Measurements from ENCODE around the gene CPNE5.
A peak's percentile ranks its signal among the peaks of the same experiment; 100 is the strongest.
"Not testable (repeated sequence)": the region's sequence is repeated elsewhere in the genome, so short reads cannot be mapped to it uniquely, and the experiment has no call there.

CPNE5 gene

DNA sequence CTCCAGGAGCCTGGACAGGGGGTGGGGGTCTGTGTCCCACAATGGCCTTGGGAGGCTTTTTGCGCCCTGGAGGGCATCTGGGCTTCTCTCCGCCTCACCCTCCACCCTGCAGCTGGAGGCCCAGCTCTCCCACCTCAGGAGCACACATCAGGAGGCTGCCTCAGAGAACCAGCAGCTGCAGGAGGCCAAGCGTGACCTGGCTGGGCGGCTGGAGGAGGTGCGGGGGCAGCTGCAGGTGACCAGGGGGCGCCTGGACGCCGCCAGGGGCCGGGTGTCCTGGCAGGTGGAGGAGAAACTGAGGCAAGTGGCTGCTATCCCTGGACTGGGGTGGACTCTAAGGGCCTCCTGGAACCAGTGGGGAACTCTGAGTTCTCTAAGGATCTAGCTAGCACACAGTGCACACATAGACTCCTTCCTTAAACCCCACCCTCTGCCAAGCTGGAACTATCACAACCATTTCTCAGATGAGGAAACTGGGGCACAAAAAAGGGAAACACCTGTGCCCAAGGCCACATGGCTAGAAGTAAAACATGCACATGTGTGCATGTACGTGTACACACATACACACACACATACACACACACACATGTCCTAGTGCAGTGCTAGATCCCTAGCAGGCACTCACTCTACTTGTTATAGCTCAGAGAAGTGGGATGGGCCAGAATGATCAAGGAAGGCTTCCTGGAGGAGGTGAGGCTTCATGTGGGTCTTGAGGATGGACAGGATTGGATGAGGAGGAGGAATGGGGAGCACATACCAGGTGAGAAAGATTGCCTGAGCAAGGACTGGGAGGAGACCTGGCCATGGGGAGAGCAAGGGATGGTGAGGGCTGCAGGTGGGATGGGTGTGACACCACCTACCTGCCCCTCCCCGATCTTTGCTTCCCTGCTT is 118.7 kb downstream of the CPNE5 start:
- DNase-seq, result peak; percentile 48

- no peak for DNase-seq
Observed at GRCh38 chr6:36719126-36719525, 120.1 kb downstream of the CPNE5 start.

DNA sequence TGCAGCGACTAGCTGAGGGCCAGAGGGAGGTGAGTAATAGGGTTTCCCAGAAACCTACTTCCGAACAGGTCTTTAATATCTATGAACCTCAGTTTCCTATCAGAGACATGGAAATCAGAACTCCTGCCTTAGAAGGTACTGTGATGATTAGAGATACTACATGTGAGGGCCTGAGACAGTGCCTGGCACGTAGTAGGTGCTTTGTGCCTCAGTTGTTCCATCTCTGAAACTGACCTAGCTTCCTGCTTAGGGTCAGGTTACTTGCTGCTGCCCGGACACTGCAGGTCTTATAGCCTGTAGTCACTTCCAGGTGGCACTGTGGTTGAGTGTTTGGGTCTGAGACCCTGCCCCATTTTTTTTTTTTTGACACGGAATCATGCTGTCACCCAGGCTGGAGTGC is 120.7 kb downstream of the CPNE5 start:
- DNase-seq, result no peak

DNA sequence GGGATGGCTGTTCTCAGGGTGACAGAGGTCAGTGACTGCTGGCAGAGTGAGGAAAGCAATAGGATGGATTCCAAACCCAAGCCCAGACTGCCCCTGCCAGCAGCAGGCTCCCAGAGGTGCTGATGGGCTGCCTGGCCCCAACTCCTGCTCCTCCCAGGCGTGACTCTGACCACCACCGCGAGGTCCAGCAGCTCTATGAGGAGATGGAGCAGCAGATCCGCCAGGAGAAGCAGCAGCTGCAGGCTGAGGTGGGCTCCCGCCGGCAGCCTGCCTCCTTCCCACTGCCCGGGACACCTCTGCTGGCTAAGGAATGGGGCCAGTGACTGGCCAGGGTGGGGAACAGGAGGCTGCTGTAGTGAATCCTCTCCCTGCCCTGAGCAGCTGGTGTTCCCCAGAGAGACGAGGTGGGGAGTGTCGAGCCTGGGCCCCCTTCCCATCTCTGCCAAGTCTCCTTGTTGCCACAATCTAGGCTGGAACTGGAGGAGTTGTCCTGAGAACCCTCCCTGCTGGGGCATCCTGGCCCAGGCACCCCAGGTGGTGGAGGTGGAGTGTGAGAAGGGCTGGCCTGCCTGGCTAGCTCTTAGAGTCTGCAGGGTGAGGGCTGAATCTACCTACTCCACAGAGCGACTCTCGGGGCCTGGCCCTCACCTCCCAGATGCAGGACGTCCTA is 121.2 kb downstream of the CPNE5 start:
- DNase-seq, result no peak

- DNase-seq, result no peak
Observed at GRCh38 chr6:36717231-36717825, 121.9 kb downstream of the CPNE5 start.

DNA sequence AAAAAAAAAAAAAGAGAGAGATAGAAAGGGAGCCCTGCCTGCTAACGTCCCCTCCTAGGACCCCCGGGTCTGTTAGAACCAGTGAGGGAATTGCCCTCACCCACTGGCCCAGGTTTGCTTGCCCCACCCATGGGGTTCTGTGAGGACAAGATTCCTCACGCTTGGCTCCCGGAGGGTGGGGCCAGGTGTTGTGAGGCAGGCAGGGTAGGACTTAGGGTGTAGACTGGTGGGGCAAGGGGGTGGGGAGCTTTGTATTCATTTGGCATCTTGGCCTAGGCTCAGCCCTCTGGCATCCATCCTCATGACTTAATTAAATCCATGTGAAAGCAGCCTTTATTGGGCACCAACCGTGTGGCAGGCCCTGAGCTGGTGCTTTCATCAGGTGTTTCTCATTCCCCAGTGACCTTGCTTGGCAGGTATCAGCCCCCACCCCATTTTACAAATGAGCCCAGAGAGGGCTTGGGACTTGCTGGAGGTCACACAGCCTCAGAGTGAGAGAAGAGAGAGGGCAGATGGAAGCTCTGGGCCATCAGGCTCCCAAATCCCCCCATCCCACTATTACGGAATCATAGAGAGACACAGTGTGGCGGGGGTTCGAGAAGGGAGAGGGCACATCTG is 122.7 kb downstream of the CPNE5 start:
- no peak for DNase-seq

GRCh38 chr6:36715469-36715868 is 123.8 kb downstream of the CPNE5 start:
- no peak for DNase-seq

DNA sequence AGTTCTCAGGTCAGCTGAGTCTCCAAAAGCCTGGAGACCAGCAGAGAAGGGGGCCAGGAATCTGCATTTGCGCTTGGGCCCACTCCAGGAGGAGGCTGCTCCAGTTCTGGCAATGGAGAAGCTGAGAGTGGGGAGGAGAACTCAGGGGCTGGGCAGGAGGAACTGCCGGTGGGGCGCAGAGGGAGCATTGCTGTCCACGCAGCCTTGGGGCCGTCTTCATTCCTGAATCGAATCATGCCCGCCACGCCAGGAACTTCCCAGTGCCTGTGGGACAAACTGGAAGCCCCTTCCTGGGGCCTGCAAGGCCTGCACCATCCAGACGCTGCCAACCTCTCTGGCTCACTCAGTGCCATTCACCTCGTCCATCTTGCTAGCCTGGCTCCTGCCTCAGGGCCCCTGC is 124.7 kb downstream of the CPNE5 start:
- no peak for DNase-seq

DNA sequence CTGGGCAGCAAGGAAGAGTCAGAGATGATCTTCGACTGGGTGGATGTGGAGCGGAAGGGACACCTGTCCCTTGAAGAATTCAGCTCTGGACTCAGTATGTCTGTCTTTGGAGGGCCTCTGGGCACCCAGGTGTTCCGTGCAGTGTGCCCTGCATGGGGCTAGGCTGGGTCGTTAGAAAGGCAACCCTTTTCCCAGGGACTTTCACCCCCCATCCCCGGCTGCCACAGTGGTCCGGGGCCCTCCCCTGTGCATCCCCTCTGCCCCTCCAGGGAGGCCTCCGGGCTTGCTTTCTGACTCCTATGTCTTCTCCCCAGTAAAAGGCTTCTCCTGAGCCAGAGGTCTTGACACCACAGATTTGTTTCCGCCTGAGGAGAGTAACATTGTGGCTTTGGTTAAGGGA is 125.4 kb downstream of the CPNE5 start:
- DNase-seq, result no peak

GRCh38 chr6:36712816-36713215 is 126.4 kb downstream of the CPNE5 start:
- DNase-seq, result no peak

GRCh38 chr6:36706339-36706738 is 132.9 kb downstream of the CPNE5 start:
- DNase-seq, result no peak

DNA sequence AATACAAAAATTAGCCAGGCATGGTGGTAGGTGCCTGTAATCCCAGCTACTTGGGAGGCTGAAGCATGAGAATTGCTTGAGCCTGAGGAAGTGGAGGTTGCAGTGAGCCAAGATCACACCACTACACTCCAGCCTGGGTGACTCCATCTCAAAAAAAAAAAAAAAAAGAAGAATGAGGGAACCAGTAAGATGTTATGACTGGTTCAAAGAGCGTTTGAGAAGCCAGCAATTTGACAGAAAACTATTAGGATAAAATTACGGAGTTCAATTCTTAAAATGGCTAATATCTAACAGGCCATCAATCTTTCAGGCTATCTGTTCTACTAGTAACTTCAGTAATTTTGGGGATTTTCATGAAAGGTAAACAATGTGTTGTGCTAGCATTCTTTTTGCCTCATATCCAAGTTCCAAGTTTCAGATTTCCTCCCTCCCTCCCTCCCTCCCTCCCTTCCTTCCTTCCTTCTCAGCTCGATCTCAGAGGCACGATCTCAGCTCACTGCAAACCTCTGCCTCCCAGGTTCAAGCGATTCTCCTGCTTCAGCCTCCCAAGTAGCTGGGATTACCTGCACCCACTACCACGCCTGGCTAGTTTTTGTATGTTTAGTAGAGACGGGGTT is 134.2 kb downstream of the CPNE5 start:
- DNase-seq, result not testable (repeated sequence)

DNA sequence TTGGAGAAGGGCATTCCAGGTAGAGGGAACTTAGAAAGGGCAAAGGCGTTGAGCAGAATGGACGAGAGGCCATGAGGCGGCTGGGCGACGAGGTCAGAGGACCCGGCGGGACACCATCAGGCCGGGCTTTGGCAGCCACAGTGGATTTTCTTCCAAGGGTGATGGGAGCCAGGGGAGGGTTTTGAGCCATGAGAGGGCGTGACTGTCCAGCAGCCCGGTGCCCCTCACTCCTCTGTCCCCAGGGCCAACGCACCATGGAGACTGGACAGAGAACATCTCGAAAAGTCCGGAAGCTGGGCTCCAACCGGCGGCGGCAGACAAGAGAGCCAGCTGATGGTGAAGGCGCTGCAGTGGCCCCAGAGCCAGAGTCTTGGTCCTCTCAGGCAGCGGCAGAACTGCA is 135.3 kb downstream of the CPNE5 start:
- no peak for DNase-seq

DNA sequence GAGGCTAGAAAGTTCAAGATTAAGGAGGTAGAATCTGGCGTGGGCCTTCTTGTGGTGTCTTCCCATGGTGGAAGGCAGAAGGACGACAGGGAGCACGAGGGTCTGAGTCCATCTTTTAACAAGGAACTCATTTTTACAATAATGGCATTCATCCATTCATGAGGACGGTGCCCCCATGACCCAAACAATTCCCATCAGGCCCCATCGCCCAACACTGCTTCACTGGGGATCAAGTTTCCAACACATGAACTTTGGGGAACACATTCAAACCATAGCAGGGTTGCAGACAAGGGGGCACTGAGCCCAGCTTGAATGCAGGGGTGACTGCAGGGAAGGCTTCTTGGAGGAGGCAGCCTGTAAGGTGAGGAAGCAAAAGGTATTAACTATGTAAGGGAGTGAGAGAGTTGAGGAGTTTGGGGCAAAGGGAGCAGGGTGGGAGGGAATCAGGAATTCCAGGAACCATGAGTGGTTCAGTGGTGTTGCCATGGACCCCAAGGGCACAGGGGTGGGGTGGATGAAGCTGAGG is 136.1 kb downstream of the CPNE5 start:
- DNase-seq, result no peak

GRCh38 chr6:36702656-36703055 is 136.6 kb downstream of the CPNE5 start:
- no peak for DNase-seq

GRCh38 chr6:36701401-36701991 is 137.7 kb downstream of the CPNE5 start:
- DNase-seq, result peak; percentile 22

DNA sequence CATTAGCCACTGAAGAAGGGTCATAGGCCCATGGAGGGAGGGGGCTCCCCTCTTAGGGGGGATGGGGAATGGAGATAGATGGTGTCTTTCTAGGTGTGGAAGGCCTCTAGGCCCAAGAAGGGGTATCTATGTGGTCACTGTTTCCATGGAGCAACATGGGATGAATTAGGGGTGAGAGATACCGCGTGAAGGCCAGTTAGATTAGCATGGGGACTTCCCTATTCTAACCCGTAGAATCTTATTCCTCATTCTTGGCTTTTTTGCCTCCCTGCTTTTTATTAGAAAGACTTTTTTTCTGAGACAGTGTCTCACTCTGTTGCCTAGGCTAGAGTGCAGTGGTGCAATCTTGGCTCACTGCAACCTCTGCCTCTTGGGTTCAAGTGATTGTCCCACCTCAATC is 138.4 kb downstream of the CPNE5 start:
- no peak for DNase-seq

- DNase-seq, result no peak
Observed at GRCh38 chr6:36700071-36700812, 139.0 kb downstream of the CPNE5 start.

DNA sequence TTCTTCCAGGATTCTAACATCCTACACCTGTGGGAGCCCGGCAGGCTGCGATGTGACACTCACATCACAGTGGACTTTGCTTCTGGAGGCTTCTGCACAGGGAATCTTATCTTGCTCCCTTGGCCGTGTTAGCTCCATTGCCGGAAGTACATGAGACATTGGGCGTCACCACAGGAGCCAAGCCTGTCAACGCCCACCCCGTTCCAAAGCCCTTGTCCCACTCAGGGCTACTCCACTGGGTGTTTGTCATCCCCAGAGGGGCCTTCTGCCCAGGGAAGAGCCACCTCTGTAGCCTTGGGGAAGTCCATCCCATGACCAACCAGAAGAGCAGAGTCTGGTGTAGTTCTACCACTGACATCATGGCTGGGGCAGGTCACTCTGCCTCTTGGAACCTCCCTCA is 139.9 kb downstream of the CPNE5 start:
- no peak for DNase-seq

- DNase-seq, result no peak
Observed at GRCh38 chr6:36698871-36699271, 140.4 kb downstream of the CPNE5 start.

- no peak for DNase-seq
Observed at GRCh38 chr6:36698196-36698595, 141.0 kb downstream of the CPNE5 start.

- DNase-seq, result no peak
Observed at GRCh38 chr6:36697481-36697903, 141.8 kb downstream of the CPNE5 start, which contains the start of gene RAB44. Gene RAB44 (plus strand): TSS chr6:36697826. CDS start chr6:36704236, 6,410 bp downstream.
